M059J (cell line): ENCODE data around the gene SLC2A2. TPM values are rescaled to one million over a fixed set of nuclear protein-coding genes. Genes with fewer than 3 reads are reported as not detected.

Source experiments
- total RNA-seq: library from RNA; depleted of rRNA; stranded (reverse); fragments of >200 nt; shearing (Covaris generic); gene quantifications from 2 replicates; pipeline ENCODE4 v1.2.3, GENCODE V29; 2014; rRNA removed

SLC2A2 gene
- total RNA-seq, 1 experiment from 2014 or later: 0.32 TPM

Other genes with a start within 250 kb of the SLC2A2 start
- gene RPL22L1, start 156.5 kb downstream of the SLC2A2 start, total RNA-seq: 64.3 and 106 TPM in 2 replicates
- 17.4 and 25.1 TPM in 2 replicates for gene EIF5A2, start 118.1 kb downstream of the SLC2A2 start, total RNA-seq